ENCODE measurements around the gene RNF224.
"Not testable (repeated sequence)": the region's sequence is repeated elsewhere in the genome, so short reads cannot be mapped to it uniquely, and the experiment has no call there.

The RNF224 gene

DNA sequence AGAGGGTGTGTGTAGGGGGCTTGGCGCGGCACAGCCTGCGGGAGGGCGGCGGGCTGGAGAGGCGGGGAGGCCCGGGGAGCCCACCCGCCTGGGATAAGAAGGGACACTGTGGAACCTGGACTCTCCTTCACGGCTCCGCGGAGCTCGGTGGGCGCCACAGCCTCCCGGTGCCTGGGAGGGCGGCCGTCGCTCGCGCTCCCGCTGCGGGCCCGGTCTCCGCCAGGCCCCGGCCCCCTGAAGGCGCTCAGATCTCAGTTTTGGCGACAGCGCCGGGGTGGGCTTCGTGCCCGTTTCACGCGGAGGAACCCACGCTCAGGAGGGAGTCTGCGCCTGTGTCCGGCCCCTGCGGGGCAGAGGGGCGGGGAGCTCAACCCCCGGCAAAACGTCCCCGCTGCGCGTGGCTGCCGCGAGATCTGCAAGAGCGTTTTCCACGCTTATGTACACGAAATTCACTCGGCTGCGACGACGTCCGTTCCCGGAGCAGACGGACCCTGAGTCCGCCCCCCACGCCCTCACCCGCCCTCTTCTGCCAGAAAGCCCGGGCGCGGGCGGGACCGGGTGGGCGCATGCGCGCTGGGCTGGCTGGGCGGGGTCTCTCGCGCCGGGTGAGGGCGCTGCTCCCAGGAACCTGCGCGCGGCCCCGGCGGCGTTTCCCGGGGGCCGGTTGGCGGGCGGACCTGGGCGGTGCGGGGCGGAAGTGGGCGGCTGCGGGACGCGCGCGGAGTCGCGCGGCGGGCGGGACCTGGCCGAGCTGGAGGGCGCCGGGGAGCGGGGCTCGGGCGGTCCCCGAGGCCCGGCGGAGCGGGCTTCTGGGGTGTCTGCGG lies 27.5 kb downstream of the RNF224 start, which contains the start of gene NELFB:
Gene NELFB (plus strand): TSS at position 704 of the 824 bp plus-strand sequence.
- peak; percentile 95 for DNase-seq

DNA sequence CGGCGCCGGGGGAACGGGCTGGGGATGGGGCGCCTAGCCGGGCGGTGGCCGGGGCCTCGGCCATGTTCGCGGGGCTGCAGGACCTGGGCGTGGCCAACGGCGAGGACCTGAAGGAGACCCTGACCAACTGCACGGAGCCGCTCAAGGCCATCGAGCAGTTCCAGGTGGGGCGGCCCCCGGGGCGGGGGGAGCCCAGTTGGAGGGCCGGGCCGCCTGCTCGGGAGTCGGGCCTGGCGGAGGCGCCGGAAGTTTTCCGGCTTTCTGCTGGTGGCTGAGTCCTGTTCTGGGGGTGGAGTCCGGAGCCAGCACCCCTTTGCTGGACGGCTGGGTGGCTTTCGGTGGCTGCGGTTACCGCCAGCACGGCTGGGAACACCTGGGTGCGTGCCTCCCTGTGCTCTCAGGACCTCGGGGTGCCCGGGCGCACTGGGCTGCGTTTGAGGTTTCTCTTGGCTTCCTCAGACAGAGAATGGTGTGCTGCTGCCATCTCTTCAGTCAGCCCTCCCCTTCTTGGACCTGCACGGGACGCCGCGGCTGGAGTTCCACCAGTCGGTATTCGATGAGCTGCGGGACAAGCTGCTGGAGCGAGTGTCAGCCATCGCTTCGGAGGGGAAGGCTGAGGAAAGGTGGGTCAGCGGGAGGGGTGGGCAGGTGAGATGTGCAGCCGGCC lies 28.3 kb downstream of the RNF224 start:
- DNase-seq, result no peak

DNA sequence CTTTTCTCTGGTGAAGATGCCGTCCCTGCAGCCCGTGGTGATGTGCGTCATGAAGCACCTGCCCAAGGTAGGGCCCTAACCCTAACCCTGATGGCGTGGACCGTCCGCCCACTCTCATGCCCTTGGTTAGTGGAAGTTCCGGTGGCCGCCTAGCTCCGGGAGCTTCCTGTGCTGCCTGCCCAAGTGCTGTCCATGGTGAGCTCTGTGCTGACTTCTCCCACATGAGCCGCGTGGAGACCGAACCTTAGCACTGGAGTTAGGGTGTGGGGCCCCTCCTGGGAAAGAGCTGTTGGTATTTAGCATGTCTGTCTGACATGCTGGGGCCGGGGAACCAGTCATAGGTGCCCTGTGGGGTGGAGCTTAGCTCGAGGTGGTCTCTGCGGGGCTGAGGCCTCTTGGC lies 29.1 kb downstream of the RNF224 start:
- no peak for DNase-seq

DNA sequence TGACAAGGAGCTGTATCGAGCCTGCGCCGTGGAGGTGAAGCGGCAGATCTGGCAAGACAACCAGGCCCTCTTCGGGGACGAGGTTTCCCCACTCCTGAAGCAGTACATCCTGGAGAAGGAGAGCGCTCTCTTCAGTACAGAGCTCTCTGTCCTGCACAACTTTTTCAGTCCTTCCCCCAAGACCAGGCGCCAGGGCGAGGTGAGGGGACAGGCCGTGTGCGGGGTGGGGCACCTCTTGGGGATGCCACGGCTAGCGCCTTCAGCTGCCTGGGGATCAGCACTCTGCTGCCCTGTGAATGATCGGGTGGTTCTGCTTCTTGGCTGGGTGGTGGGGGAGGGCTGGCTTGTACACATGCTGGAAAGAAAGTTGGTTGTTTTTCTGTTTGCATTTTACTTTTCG lies 29.6 kb downstream of the RNF224 start:
- DNase-seq, result no peak

DNA sequence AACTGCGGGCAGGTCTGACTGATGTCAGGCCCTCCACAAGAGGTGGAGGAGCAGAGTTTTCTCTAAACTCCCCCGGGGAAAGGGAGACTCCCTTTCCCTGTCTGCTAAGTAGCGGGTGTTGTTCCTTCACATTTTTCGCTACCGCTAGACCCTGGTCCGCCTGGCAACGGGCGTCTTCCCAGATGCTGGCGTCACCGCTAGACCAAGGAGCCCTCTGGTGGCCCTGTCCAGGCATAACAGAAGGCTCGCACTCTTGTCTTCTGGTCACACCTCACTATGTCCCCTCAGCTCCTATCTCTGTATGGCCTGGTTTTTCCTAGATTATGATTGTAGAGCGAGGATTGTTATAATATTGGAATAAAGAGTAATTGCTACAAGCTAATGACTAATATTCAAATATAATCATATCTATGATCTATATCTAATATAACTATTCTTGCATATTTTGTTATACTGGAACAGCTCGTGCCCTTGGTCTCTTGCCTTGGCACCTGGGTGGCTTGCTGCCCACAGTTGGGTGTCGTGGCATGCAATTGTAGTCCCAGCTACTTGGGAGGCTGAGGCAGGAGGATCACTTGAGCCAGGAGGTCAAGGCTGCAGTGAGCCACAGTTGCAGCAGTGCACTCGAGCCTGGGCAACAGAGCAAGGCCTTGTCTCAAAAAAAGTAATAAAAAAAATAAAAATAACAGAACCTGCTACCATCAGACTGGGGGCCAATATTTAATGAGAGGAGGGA lies 35.0 kb downstream of the RNF224 start:
- DNase-seq, result not testable (repeated sequence)

DNA sequence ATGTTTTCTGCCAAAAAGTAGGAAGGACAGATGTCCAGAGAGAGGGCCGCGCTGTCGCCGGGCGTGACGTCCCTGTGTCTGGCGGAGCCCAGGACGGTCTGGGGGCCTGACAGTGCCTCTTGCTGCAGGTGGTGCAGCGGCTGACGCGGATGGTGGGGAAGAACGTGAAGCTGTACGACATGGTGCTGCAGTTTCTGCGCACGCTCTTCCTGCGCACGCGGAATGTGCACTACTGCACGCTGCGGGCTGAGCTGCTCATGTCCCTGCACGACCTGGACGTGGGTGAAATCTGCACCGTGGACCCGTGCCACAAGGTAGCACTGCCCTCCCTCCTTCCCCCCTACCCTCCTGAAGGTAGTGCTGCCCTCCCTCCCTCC lies 35.6 kb downstream of the RNF224 start:
- no peak for DNase-seq

DNA sequence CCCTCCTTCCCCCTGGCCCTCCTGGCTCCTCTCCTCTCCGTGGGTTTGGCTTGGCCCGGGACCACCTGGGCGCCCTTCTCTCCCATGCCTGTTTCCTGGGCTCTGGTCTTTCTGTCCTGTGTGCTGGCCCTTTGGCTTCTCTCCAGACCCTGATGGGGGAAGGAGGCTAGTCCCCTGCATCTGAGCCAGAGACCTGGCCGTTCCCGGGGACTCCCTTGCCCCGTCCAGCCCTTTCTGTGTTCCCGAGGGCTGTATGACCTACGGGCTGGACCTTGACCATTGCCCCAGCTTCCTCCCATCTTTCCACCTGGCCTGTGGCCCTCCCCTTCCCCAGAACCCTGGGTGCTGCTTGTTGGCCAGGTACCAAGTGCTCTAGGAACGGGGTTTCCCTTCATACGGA lies 36.2 kb downstream of the RNF224 start:
- DNase-seq, result no peak

DNA sequence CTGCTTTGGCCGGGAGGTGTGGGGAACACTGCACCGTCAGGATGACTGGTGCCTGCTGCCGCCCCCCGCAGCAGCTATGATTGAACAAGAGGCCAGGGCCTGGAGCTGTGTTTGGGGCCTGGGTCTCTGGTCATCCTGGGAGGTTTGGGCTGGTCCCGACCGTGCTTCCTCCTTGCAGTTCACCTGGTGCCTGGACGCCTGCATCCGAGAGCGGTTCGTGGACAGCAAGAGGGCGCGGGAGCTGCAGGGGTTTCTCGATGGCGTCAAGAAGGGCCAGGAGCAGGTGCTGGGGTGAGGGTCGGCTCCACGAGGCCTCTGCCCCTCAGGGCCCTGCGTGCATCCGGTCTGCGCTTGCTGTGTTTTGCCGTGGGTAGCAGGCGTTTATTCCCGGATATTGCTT lies 36.8 kb downstream of the RNF224 start:
- no peak for DNase-seq

DNA sequence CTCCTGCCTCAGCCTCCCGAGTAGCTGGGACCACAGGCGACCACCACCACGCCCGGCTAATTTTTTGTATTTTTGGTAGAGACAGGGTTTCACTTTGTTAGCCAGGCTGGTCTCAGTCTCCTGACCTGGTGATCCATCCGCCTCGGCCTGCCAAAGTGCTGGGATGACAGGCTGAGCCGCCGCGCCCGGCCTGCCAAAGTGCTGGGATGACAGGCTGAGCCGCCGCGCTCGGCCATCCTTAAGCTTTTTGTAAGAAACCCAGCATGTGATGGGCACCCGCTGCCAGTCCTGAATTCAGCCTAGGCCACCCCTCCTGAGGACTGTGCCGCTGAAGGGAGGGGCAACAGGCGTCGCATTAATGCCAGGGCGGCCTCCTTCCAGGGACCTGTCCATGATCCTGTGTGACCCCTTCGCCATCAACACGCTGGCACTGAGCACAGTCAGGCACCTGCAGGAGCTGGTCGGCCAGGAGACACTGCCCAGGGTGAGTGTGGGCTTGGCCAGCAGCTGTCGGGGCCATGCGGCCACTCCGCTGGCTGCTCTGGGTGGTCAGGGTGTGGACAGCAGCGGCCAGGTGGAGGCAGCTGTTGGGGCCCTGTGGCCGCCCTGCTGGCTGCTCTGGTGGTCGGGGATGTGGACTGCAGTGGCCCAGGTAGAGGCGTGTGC lies 38.3 kb downstream of the RNF224 start:
- DNase-seq, result no peak

DNA sequence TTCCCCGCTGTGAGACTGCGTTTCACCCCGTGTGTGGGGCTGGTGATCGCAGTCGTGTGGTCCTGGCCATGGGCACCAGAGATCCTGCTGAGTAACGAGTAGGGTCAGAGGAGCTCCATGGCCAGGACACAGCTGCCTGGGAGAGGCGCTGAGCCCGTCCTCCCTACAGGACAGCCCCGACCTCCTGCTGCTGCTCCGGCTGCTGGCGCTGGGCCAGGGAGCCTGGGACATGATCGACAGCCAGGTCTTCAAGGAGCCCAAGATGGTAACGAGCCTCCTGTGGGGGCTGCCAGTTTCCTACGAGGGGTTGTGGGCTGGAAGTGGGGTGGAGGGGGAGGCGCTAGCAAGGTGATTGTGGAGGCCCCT lies 38.8 kb downstream of the RNF224 start:
- no peak for DNase-seq

DNA sequence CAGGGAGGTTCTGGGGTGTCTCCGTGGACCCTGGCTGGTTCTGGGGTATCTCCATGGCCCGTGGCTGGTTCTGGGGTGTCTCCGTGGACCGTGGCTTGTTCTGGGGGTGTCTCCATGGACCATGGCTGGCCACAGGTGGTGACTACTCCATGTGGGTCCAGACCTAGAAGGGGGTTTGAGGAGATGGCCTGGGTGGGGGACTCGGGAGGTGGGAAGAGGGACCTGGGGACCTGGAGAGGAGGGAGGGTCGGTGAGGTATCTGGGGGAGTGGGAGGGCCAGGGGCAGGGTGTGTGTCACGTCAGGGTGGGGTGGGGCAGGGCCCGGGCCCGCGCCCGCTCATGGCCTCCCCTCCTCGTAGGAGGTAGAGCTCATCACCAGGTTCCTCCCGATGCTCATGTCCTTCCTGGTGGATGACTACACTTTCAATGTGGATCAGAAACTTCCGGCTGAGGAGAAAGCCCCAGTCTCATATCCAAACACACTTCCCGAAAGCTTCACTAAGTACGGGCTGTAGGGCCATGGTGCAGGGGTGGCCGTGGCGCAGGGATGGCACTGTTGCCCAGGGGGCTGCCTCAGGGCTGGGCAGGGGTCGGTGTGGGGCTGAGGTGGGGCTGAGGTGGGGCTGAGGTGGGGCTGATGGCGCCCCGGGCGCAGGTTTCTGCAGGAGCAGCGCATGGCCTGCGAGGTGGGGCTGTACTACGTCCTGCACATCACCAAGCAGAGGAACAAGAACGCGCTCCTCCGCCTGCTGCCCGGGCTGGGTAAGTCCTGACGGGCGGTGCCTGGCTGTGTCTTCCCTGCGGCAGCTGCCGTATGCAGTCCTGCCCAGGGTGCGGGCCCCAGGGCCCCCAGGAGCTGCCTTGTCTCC lies 39.5 kb downstream of the RNF224 start:
- DNase-seq, result no peak

DNA sequence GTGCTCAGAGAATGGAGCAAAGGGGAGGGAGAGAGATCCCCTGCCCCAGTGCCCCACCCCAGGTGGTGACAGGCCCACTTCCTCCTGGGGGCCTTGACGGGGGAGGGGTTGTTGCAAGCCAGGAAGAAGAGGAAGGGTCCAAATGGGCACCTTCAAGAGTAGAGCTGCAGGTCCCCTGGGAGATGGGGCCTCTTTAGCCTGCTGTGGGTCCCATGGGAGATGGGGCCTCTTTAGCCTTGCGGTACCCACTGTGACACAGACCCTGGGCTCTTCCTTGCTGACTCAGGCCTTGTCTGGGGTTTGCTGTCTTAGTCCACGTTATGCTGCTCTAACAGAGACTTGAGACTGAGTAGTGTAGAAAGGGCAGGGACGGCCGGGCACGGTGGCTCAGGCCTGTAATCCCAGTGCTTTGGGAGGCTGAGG lies 40.6 kb downstream of the RNF224 start:
- DNase-seq, result no peak

DNA sequence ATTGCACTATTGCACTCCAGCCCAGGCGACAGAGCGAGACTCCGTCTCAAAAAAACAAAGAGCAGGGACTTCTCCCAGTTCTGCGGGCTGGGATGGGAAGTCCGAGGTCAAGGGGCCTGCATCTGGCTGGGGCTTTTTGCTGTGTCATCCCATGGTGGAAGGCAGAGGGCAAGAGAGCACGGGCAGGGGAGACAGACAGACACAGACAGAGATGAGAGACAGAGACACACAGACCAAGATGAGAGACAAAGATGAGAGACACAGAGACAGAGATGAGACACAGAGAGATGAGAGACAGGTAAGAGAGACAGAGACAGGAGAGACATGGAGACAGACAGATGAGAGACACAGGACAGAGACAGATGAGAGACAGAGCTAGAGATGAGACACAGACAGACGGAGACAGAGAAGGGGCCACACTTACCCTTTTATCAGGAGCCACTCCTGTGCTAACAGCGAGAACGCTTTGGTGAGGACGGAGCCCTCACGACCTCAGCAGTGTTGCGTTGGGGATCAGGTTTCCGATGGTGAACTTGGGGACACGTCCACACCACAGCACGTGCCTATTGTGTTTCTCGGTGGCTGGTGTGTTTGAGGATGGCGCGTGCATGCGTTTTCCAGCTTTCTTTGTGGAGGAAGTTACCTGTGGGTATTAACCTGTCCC lies 41.4 kb downstream of the RNF224 start:
- DNase-seq, result no peak

DNA sequence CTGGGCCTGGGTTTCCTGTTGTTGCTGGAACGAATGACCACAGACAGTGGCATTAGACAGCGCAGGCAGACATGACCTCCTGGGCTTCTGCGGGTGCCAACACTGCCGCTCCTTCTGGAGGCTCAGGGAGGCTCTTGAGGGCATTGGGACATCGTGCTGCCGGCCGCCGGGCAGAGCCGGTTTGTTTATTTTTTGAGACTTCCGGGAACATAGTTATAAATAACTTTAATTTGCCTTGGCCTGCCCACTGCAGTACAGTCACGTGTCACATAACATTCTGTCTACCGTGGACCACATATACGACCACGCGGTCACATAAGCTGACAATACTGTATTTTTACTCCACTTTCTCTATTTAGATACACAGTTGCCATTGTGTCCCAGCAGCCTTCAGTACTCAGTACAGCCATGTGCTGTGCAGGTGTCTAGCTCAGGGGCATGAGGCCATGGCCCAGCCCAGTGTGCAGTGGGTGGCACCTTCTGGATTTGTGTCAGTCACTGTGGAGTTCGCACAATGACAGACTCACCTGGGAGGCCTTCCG lies 42.0 kb downstream of the RNF224 start:
- DNase-seq, result no peak

DNA sequence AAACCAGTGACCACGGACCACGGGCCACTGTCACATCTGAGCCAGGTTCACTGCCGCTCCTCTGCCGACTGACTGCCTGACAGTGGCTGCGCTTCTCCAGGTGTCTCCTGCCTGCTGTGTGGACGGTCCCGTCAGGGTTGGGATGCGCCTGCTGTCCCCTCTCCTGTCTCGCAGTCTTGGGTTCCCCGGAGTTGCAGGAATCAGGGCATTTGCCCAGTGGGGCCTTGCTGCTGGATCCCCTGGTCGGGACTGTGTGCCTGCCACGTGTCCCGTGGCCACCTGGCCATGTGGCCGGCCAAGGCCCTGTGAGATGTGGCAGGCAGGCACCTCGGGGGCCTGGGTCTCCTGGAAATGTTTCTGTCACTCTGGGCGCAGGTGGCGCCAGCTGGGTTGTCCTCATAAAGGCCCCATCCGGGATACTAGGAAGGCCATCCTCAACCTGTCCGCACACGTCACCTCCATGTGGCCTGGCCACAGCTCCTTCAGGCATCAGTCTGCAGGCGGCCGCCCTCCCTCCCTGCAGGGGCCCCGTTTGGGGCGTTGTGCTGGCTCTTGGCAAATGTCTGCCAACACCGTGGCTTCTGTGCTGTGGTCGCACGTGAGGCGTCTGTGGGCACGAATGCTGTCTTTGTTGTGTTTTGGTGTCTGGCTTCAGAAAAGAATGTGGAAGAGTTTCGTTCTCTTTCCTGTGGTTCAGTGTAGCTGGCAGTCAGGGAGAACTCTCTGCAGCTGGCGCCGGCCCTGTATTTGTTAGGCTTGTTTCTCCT lies 43.8 kb downstream of the RNF224 start:
- no peak for DNase-seq

DNA sequence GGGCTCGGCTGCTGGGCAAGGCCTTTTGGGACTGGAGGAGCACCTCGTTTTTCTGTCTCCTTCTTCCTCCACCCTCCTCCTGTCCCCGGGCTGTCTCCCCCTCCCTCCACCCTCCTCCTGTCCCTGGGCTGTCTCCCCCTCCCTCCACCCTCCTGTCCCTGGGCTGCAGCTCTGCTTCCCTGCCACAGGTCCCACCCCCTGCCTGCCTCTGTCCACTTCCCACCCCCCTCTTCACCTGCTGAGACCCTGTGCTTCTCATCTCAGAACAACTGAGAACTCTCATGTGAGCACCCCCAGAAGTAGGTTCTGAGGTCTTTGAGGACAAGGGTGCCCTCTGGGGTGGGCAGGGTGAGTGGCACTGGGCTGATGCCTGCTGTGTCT lies 44.4 kb downstream of the RNF224 start:
- DNase-seq, result no peak

DNA sequence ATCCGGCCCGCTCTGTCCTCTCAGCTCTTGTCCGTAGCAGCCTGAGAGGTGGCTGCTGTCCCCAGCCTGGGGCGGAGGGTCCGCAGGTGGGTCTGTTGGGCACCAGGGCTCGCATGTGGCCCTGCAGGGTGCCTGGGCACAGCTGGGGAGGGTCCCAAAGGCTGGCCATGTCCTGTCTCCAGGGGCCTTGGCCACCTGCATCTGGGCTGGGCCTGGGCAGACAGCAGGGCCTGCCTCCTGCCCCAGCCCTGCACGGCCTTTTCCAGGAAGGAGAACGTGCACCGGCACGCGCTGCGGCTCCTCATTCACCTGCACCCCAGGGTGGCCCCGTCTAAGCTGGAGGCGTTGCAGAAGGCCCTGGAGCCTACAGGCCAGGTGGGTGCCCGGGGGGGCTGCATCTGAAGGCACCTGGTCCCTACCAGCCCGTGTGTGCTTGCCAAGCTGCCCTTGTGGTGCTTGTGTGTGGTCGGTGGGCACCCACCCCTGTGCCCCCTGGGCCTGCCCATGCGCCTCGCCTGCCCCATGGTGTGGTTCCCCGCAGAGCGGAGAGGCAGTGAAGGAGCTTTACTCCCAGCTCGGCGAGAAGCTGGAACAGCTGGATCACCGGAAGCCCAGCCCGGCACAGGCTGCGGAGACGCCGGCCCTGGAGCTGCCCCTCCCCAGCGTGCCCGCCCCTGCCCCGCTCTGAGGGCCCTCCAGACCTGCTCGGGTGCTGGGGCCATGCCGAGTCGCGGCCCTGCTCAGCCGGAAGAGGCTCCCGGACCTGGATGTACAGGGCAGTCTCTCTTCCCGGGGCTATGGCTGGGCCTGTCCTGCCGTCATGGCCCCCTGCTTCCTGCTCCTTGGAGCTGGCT lies 45.2 kb downstream of the RNF224 start:
- no peak for DNase-seq

DNA sequence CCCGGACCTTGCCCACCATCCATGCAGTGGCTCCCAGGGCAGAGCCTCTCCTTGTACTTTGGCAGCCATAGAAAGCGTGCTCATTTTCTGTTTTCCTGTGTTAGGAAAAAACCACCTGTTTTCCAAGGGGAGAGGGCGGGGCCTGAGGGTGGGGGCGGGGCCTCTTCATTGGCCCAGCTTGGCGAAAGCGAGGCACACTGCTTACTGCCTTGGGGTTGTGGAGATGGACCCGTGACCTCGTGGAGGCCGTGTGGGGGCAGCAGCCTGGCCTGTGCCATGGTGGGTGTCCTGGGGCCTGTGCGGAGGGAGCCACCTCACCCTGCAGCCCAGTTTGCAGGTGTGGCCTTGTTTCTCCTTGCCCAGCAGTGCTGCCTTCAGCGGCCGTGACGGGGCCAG lies 45.8 kb downstream of the RNF224 start:
- no peak for DNase-seq

DNA sequence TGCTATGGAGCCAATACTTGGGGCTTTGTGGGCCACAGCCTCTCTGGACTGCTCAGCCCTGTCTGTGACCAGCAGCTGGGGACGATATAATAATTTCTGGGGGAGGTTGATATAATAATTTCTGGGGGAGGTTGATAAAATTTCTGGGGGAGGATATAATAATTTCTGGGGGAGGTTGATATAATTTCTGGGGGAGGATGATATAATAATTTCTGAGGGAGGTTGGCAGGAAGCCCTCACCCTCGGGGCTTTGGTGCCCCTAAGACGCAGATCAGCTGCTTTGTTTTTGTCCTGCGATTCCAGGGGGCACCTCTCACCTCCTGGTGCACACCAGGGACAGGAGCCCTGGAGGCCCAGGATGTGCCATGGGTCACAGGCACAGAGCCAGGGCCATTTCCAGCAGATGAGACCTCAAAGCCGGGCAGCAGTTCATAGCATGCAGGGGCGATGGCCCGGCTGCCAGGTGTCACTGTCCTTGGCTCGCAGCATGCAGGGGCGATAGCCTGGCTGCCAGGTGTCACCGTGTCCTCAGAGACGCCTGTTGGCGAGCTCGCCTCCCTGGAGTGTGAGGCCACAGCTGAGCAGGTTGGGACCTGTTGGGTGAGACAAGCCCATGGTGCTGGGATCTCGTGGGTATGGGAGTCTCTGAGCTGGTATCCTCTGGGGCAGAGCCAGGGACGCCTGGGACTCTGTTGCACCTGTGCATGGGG lies 46.5 kb downstream of the RNF224 start:
- no peak for DNase-seq
